NCI-H345 treated with DMSO at 0.1 percent for 48 hours (cell line): Measurements from ENCODE around the gene MT1H.
"Not testable (repeated sequence)": the region's sequence is repeated elsewhere in the genome, so short reads cannot be mapped to it uniquely, and the experiment has no call there.

Experiments used
- DNase-seq: peaks from one replicate; lab custom pipeline; 2025; ENCODE audit not compliant: unreplicated experiment; lab: John Stamatoyannopoulos, UW

Gene MT1H

DNA sequence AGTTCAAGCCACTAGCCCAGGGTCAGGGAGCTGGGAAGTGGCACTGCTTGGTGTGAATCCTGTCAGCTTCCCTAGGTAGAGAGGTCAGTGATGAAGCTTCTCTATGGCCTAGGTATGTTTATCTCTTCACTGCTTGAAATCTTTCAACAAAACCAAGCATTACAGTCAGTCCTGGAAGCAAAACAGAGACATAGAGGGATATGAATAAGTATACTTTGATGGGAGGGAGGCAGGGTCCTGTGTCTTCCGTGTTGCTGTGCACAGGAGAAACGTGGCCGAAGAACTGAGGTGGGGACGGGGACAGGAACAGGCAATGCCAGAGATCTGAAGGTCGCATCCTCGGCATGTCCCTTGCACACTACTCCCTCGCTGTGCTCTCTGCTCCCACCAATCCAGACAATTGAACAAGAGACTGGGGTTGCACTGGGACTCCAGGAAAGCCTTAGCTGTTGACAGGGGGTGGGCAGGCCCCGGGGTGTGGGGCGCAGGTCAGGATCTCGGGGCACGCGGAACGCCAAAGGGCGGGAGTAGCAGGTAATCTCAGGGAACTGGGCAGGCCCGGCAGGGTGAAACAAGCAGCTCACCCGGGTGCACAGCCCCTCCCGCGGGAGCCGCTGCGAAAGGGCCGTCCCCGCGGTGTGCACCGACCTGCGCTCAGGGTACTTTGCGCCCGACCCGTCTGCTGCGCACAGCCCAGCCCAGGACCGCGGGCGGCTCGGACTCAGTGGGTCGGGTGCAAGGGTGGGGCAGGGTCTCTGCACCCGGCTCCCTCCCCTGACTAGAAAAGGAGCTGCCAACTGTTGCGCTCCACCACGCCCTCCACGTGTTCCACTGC, at the start of gene MT1H:
Gene MT1H, plus strand, starts transcription at position 810 of the 835 bp plus-strand sequence. CDS start 71 bp downstream, outside the sequence.
- no peak for DNase-seq

DNA sequence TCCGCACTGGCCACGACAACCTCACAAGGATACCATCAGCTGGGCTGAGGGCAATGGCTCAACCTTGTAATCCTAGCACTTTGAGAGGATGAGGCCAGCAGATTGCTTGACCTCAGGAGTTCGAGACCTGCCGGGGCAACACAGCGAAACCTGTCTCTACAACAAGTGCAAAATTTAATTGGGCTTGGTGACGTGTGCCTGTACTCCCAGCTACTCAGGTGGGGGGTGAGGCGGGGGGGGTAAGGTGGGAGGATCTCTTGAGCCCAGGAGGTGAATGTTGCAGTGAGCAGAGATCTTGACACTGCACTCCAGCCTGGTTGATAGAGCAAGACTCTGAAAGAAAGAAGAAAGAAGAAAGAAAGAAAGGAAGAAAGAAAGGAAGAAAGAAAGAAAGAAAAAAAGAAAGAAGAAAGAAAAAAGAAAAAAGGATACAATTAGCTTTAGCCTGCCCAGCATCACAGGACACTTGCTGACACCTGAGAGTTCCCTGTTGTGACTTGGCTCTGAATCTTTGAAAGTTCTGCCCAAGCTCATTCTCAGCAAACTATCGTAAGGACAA, 49.2 kb upstream of the MT1H start:
- no peak for DNase-seq

DNA sequence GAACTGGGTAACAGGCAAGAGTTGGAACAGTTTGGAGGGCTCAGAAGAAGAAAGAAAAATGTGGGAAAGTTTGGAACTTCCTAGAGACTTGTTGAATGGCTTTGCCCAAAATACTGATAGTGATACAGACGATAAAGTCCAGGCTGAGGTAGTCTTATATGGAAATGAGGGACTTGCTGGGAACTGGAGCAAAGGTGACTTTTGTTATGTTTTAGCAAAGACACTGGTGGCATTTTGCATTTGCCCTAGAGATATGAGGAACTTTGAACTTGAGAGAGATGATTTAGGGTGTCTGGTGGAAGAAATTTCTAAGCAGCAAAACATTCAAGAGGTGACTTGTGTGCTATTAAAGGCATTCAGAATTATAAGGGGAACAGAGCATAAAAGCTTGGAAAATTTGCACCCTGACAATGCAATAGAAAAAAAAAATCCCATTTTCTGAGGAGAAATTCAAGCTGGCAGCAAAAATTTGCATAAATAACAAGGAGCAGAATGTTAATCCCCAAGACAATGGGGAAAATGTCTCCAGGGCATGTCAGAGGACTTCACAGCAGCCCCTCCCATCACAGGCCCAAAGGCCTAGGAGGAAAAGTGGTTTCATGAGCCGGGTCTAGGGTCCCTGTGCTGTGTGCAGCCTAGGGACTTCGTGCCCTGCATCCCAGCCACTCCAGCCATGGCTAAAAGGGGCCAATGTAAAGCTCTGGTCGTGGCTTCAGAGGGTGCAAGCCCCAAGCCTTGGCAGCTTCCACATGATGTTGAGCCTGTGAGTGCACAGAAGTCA, 47.8 kb upstream of the MT1H start:
- DNase-seq, result not testable (repeated sequence)

DNA sequence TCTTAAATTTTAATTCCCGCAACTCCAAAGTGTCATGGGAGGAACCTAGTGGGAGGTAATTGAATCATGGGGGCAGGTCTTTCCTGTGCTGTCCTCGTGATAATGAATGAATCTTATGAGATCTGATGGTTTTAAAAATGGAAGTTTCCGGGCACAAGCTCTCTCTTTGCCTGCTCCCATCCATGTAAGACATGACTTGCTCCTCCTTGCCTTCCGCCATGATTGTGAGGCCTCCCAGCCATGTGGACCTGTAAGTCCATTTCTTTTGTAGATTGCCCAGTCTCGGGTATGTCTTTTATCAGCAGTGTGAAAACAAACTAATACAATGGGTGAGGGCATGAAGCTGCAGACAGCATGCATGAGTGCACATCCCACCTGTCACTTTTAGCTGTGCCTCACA, 46.4 kb upstream of the MT1H start:
- DNase-seq, result not testable (repeated sequence)

DNA sequence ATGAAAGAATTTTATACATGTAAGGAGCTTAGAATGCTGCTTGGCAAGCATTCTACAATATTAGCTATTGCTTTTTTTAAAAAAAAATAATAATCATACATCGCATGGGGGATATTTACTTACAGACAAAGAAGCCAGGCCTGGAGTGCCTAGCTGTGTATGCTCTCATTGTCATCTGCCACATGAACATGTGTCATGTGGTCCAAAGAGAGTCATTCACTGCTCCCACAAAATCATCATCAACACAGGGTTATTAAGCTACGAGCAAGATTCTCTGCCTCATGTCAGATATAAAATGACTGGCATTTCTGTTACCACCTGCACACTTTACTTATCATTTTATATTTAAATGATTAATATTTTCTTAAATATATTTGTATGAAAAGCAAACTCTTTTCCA, 46.0 kb upstream of the MT1H start:
- no peak for DNase-seq

DNA sequence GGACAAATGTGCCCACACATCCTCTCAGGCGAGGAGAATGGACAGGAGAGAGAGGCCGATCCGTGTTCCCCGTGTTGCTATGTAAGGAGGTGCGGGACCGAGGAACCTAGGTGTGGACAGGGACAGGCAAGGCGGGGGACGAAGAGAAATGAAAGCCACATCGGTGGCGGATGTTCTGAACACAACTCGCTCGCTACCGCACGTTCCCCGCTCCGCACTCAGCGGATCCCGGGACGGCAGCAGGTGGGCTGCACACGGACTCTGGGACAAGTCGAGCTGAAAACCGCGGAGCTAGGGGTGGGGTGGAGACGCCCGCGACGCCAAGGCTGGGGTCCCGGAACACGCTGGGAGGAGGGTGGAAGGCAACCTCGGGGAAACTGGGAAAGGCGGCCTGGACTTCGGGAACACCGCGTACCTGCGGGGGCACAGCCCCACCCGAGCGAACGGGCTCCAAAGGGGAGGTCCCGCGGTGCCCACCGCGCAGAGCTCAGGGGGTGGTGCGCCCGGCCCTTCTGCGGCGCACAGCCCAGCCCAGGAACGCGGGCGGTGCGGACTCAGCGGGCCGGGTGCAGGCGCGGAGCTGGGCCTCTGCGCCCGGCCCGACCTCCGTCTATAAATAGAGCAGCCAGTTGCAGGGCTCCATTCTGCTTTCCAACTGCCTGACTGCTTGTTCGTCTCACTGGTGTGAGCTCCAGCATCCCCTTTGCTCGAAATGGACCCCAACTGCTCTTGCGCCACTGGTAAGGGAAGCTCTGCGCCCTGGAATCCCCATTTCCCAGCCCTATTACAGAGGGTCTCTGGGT, 44.3 kb upstream of the MT1H start, which contains the start of gene MT1E:
Gene MT1E, plus strand, starts transcription at position 642 of the 803 bp plus-strand sequence. Its CDS starts 71 bp downstream, at position 713.
- no peak for DNase-seq

DNA sequence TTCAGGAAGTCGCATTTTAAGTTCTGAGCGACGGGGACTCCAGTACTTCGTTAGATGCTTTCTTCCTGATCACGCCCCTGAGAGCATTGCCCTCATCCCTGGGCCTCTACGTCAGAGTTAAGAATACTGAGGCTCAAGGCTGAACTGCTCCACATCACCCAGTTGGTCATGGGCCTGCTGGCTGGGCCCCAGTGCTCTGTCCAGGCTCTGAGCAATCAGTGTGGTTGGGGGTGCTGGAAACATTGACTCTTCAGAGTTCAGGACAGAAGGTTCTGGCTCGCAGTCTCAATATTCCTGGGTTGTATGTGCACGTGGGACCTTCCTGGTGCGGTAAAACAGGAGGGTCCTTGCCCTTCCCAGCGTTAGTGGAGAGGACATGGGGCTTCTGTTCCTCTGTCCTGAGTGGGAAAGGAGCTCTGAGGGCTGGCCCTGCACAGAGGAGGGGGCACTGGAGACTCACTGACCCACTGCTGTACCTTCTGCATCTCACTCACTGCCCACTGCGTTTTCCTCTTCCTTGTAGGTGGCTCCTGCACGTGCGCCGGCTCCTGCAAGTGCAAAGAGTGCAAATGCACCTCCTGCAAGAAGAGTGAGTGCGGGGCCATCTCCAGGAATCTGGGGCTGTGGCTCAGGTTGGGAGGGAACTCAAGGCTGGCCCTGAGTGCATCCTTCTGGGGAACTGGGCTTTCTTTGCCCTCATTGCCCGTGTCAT, 43.5 kb upstream of the MT1H start:
- no peak for DNase-seq

DNA sequence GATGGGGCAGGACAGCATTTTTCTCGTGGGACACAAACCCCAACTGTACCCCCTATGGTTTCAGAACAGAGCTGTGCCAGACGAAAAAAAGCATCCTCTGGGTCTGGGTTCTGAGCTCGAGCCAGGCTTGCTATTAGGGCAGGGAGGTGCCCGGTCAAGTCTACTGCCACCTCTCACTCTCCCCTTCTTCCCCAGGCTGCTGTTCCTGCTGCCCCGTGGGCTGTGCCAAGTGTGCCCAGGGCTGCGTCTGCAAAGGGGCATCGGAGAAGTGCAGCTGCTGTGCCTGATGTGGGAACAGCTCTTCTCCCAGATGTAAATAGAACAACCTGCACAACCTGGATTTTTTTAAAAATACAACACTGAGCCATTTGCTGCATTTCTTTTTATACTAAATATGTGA, 42.9 kb upstream of the MT1H start:
- DNase-seq, result no peak

DNA sequence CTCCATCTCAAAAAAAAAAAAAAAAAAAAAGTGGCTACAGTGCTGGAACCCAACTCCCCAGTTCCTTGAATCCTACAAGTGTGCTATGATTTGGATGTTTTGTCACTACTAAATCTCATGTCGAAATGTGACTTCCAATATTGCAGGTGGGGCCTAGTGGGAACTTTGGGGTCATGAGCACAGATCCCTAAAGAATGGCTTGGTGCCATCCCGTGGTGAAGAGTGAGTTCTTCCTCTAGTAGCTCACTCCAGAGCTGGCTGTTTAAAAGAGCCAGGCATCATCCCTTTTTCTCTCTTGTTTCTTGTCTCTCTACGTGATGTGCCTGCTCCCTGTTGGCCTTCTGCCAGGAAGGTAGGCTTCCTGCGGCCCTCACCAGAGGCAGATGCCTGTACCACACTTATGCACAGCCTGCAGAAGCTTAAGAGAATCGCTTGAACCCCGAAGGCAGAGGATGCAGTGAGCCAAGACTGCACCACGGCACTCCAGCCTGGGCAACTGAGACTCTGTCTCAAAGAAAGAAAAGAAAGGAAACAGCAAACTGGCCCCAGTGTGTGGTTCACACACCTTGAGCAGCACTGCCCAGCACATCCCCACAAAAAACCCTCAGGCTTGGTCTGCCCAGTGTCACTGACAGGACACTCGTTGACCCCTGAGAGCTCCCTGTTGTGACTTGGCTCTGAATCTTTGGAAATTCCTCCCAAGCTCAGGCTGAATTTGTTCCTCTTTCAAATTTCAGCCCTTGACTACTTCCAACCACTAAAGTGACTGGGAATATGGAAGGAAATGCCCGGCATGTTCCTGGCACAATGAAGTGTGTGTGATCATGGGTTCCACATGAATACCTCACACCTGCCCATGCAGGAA, 40.9 kb upstream of the MT1H start:
- no peak for DNase-seq

DNA sequence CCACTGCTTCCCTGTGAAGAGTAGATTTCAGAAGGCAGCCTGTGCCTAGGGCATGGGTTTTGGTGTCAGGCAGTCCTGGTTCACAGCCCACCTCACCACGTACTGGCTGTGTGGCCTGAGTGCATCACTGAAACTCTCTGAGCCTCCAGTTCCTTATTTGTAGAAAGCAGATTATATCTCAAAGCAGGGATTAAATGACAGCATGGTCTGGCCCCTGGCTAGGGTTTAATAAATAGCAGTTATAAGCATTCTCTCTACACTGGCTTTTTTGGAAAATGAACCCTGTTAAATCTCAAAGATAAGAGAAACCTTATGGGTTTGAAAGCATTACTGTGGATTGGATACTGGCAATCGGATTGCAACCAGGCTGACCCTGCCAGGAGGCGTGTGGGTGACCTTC, 40.1 kb upstream of the MT1H start:
- no peak for DNase-seq

DNA sequence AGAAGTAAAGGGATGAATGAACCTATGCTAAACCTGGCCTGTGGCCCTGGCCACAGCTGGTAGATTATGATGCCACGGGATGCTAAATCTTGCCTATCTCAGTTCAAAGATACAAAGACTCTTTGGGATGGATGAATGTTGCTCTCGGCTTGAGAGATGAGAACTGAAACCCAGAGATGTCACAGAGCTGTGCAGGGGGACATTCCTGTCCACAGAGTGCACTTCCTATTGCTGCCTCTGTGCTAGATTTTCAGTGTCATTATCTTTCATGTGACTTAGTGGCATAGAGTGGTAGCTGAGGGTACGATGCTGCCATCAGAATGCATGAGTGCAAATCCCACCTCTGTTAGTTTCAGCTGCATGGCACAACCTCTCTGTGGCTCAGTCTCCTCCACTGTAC, 39.5 kb upstream of the MT1H start:
- DNase-seq, result no peak

DNA sequence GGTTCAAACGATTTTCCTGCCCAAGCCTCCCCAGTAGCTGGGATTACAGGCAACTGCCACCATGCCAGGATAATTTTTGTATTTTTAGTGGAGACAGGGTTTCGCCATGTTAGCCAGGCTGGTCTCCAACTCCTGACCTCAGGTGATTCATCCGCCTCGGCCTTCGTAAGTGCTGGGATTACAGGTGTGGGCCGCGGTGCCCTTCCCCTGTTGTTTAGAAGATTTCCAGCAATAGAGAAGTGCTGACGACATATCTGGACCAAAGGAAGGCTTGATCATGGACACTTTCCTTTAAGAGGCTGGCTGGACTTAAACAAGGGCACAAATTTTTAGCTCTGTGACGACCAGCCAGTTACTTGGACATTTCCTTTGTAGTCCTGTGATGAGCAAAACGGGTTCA, 38.4 kb upstream of the MT1H start:
- no peak for DNase-seq

DNA sequence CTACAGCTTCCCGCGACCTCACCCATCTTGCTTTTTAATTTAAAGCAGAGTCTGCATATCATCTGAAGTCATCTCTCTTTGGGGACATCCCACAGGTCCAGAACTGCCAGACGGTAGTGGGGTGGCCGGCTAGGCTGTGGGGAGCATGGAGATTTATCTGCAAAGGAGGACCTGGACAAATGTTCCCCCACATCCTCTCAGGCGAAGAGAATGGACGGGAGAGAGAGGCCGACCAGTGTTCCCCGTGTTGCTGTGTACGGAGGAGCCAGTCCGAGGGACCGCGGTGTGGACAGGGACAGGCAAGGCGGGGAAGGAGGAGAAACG, 37.8 kb upstream of the MT1H start:
- no peak for DNase-seq

DNA sequence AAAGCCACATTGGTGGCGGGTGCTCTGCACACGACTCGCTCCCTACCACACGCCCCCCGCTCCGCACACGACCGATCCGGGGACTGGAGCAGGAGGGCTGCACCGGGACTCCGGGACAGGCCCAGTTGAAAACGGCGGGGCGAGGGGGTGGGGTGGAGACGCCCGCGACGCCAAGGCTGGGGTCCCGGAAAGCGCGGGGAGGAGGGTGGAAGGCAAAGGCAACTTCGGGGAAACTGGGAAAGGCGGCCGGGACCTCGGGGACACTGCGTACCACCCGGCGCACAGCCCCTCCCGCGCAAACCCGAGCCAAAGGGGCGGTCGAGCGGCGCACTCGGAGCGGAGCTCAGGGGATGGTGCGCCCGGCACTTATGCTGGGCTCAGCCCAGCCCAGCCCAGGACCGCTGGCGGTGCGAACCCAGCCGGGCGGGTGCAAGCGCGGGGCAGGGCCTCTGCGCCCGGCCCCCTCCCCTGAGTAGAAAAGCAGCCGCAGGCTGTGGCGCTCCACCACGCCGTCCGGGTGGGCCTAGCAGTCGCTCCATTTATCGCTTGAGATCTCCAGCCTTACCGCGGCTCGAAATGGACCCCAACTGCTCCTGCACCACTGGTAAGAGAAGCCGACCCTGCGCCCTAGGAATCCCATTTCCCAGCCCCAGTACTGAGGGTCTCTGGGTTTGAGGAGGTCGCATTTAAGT, 37.3 kb upstream of the MT1H start, which contains the start of gene MT1M:
Gene MT1M, plus strand, starts transcription at position 504 of the 692 bp plus-strand sequence. Its CDS starts 73 bp downstream, at position 577.
- DNase-seq, result no peak

DNA sequence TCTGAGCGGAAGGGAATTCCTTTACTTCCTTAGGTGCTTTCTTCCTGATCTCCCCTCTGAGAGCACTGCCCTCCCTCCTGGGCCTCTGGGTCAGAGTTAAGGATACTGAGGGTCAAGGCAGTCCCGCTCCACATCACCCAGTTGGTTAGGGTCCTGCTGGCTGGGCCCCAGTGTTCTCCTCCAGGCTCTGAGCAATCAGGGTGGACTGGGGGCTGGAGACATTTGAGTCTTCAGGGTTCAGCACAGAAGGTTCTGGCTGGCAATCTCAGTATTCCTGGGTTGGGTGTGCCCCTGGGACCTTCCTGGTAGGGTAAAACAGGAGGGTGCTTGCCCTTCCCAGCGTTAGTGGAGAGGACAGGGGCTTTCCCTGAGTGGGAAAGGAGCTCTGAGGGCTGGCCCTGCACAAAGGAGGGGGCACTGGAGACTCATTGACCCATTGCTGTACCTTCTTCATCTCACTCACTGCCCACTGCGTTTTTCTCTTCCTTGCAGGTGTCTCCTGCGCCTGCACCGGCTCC, 36.7 kb upstream of the MT1H start:
- DNase-seq, result no peak

DNA sequence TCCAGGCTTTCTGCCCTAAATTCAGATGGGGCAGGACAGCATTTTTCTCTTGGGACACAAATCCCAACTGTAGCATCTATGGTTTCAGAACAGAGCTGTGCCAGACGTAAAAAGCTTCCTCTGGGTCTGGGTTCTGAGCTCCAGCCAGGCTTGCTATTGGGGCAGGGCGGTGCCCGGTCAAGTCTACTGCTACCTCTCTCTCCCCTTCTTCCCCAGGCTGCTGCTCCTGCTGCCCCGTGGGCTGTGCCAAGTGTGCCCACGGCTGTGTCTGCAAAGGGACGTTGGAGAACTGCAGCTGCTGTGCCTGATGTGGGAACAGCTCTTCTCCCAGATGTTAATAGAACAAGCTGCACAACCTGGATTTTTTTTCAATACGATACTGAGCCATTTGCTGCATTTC, 36.1 kb upstream of the MT1H start:
- DNase-seq, result no peak

DNA sequence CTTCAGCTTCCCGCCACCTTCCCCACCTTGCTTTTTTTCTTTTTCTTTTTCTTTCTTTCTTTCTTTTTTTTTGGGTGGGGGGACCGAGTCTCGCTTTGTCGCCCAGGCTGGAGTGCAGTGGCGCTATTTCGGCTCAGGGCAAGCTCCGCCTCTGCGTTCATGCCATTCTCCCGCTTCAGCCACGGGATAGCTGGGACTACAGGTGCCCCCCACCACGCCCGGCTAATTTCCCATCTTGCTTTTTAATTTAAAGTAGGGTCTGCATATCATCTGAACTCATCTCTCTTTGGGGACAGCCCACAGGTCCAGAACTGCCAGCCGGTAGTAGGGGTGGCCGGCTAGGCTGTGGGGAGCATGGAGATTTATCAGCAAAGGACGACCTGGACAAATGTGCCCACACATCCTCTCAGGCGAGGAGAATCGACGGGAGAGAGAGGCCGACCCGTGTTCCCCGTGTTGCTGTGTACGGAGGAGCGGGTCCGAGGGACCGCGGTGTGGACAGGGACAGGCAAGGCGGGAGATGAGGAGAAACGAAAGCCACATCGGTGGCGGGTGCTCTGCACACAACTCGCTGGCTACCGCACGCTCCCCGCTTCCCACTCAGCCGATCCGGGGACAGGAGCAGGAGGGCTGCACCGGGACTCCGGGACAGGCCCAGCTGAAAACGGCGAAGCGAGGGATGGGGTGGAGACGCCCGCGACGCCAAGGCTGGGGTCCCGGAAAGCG, 34.7 kb upstream of the MT1H start:
- no peak for DNase-seq

DNA sequence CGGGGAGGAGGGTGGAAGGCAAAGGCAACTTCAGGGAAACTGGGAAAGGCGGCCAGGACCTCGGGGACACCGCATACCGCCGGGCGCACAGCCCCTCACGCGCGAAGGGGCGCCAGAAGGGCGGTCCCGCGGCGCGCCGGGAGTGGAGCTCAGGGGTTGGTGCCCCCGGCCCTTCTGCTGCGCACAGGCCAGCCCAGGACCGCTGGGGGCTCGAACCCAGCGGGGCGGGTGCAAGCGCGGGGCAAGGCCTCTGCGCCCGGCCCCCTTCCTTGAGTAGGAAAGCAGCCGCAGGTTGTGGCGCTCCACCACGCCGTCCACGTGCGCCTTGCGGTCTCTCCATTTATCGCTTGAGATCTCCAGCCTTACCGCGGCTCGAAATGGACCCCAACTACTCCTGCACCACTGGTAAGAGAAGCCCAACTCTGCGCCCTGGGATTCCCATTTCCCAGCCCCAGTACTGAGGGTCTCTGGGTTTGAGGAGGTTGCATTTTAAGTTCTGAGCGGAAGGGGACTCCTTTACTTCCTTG, 34.1 kb upstream of the MT1H start:
- DNase-seq, result no peak
